IPS-15b (cell line): ENCODE measurements around the gene CAPN8.
"Not testable (repeated sequence)": the region's sequence is repeated elsewhere in the genome, so short reads cannot be mapped to it uniquely, and the experiment has no call there.

Source experiments
- H3K27me3 ChIP-seq: one replicate; pipeline ENCODE4 v1.6.1; 2013; ENCODE audit warnings: low read length; ENCODE audit not compliant: control insufficient read depth, insufficient read depth
- H3K36me3 ChIP-seq: one replicate; pipeline ENCODE4 v1.6.1; 2013; ENCODE audit warnings: low read length; ENCODE audit not compliant: control insufficient read depth, insufficient read depth
- H3K4me1 ChIP-seq: one replicate; pipeline ENCODE4 v1.6.1; 2013; ENCODE audit warnings: mild to moderate bottlenecking, low read length; ENCODE audit not compliant: control insufficient read depth, insufficient read depth
- H3K4me3 ChIP-seq: one replicate; pipeline ENCODE4 v1.5.1; 2013; ENCODE audit warnings: low read depth, low read length
- H3K9ac ChIP-seq: one replicate; pipeline ENCODE4 v1.6.1; 2013; ENCODE audit warnings: low read depth, mild to moderate bottlenecking, low read length
- H3K9me3 ChIP-seq: one replicate; pipeline ENCODE4 v1.6.1; 2013; ENCODE audit warnings: mild to moderate bottlenecking, low read length; ENCODE audit not compliant: control insufficient read depth, insufficient read depth

CAPN8 gene

DNA sequence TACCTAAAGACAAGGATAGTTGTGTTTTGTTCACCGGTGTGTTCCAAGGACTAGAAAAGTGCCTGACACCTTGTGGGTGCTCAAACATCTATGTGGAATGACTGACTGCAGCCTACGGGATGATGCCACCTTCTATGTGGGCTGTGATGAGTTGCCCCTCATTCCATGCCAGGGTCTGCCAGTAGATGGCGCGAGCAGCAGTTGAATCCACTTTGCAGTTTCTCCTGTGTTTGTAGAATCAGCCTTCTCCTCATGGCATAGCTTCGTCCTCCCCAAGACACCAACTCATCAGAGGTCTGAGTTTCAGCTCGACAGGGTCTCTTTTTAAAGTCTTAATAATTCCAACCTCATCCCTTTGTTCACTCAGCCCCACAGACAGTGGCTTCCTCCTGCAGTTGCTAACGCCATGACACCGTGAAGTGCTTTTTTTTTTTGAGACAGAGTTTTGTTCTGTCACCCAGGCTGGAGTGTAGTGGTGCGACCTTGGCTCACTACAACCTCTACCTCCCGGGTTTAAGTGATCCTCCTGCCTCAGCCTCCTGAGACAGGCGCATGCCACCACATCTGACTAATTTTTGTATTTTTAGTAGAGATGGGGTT is 133.7 kb downstream of the CAPN8 start:
- no peaks in the 10 kb centered on the region for H3K27me3 ChIP-seq
- H3K9me3 ChIP-seq = no peaks in the 10 kb centered on the region
- H3K4me3 ChIP-seq = no peak overlapping the region
- no peak overlapping the region for H3K9ac ChIP-seq
- H3K4me1 ChIP-seq = no peaks in the 10 kb centered on the region
- no peaks in the 10 kb centered on the region for H3K36me3 ChIP-seq

DNA sequence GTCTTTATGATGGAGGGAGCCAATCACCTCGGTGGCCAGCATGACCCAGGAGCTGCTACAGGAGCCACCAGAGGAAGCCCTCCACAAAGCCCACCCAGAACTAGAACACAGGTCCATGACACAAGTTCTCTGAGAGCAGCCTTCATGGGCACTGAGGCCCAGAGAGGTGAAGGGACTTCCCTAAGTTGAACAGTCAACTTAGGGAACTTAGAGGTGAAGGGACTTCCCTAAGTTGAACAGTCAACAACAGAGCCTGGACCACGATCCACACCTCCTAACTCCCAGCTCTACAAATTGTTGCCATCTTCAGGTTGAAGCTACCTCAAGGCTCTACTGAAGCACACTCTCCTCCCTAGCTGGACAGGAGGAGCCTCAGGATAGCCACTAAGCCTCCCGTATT is 139.5 kb downstream of the CAPN8 start:
- Histone ChIP-seq H3K27me3 (no peaks in the 10 kb centered on the region), H3K4me3 (no peak overlapping the region), H3K9me3 (no peaks in the 10 kb centered on the region), H3K36me3 (no peaks in the 10 kb centered on the region), H3K4me1 (no peaks in the 10 kb centered on the region), H3K9ac (no peak overlapping the region)

DNA sequence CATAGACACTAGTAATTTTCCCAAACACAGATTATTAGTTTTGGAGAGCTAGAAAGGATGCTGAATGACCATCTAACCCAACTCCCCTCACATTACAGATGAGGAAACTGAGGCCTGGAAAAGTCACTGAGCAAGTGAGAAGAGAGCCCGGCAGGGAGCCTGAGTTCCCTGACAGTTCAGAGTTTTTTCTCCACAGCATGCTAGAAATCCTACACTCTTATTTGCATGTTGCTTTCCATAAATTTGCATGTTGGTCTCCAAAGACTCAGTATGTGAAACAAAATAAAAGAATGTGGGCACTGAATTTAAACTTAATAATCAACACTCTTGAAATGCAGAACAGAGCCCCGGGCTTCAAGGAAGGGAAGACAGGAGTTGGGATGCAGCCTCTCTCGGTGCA is 140.0 kb downstream of the CAPN8 start:
- Histone ChIP-seq H3K9me3 (no peaks in the 10 kb centered on the region), H3K4me3 (no peak overlapping the region), H3K36me3 (no peaks in the 10 kb centered on the region), H3K4me1 (no peaks in the 10 kb centered on the region), H3K27me3 (no peaks in the 10 kb centered on the region), H3K9ac (no peak overlapping the region)

DNA sequence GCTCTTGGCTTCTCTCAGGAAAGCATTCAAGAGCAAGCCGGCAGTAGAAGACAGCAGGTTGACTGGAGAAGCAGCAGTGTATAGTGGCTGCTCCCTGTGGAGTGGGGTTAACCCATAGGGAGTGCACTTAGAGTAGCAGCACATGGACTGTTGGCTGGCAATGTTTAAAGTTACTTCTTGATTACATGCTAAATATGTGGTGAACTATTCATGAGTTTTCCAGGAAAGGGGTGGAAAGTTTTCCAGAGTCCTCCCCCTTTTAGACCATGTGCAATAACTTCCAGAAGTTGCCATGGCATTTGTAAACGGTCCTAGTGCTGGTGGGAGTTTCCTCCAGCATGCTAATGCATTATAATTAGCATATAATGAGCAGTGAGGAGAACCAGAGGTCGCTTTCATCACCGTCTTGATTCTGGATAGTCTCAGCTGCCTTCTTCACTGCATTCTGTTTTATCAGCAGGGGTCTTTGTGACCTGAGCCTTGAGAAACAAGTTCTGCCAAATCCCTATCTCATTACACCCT is 140.5 kb downstream of the CAPN8 start:
- no peak overlapping the region for H3K9ac ChIP-seq

DNA sequence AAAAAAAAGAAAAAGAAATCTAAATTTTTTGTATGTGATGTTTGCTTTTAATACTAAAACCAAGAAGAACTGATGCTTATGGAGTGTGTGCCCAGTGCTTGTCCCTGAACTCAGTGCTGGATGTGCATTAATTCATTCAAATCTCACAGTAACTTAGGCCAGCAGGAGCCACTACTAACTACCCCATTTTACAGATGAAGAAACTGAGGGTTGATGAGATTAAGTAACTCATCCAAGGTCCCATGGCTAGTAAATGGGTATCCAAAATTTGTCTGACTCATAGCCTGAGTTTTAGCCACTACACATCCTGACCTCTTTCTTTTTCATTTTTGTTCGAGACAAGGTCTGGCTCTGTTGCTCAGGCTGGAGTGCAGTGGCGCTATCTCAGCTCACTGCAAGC is 144.4 kb downstream of the CAPN8 start:
- Histone ChIP-seq H3K36me3 (no peaks in the 10 kb centered on the region), H3K4me1 (no peaks in the 10 kb centered on the region), H3K4me3 (no peak overlapping the region), H3K9ac (no peak overlapping the region), H3K27me3 (no peaks in the 10 kb centered on the region), H3K9me3 (no peaks in the 10 kb centered on the region)

More for the DNA sequence above, 140.5 kb downstream of the CAPN8 start:
- no peaks in the 10 kb centered on the region for H3K4me1 ChIP-seq
- H3K9me3 ChIP-seq = no peaks in the 10 kb centered on the region
- no peaks in the 10 kb centered on the region for H3K27me3 ChIP-seq
- H3K4me3 ChIP-seq = no peak overlapping the region
- no peaks in the 10 kb centered on the region for H3K36me3 ChIP-seq

DNA sequence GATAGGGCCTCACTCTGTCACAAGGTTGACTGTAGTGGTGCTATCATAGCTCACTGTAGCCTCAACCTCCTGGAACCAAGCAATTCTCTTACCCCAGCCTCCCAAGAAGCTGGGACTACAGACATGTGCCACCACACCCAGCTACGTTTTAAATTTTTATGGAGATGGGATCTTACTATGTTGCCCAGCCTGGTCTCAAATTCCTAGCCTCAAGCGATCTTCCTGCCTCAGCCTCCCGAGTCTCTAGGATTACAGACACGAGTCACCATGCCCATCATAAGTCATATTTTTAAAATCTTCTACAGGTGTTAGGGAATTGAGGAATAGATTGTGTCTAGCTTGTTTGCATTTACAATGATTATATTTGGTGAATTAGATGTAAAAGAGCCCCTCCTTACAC is 145.3 kb downstream of the CAPN8 start:
- no peak overlapping the region for H3K4me3 ChIP-seq
- H3K36me3 ChIP-seq = no peaks in the 10 kb centered on the region
- H3K27me3 ChIP-seq = no peaks in the 10 kb centered on the region
- H3K9ac ChIP-seq = no peak overlapping the region
- H3K4me1 ChIP-seq = no peaks in the 10 kb centered on the region
- H3K9me3 ChIP-seq = no peaks in the 10 kb centered on the region

DNA sequence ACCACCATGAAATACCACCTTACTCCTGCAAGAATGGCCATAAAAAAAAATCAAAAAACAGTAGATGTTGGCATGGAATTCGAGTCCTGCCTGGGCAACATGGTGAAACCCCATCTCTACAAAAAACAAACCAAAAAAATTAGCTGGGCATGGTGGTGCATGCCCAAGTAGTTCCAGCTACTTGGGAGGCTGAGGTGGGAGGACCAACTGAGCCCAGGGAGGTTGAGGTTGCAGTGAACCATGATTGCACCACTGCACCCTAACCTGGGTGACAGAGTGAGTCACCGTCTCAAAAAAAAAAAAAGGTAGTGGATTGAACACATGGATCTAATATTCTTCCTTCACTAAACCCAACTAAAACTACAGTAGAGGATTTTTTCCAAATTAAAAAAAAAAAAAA is 146.4 kb downstream of the CAPN8 start:
- Histone ChIP-seq H3K9me3 (no peaks in the 10 kb centered on the region), H3K4me1 (no peaks in the 10 kb centered on the region), H3K36me3 (no peaks in the 10 kb centered on the region), H3K27me3 (no peaks in the 10 kb centered on the region), H3K9ac (no peak overlapping the region), H3K4me3 (no peak overlapping the region)

DNA sequence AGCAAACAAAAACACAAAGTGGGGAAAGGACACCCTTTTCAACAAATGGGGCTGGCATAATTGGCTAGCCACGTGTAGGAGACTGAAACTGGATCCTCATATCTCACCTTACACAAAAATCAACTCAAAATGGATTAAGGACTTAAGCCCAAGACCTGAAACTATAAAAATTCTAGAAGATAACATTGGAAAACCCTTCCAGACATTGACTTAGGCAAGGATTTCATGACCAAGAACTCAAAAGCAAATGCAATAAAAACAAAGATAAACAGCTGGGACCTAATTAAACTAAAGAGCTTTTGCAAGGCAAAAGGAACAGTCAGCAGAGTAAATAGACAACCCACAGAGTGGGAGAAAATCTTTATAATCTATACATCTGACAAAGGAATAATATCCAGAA is 146.9 kb downstream of the CAPN8 start:
- H3K9ac ChIP-seq, H3K9me3 ChIP-seq, H3K4me3 ChIP-seq, H3K36me3 ChIP-seq, H3K4me1 ChIP-seq, H3K27me3 ChIP-seq: not testable (repeated sequence)

DNA sequence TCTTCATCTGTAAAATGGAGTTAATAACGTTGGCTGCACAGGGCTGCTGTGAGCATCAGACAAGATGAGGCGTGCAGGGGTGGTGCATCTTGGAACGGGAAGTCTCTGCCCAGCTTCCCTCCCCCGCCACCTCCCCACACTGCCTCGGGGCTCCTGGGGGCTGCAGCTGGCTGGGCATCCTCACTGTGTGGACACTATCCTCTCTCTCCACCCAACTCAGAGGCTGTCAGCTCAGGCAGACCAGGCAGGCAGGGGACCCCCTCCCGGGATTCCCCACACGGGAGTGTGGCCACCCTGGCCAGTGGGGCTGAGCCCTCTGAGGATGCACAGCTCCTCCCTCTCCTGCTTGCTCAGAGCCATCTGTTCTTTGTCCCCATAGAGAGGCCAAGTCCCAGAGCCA is 149.6 kb downstream of the CAPN8 start:
- H3K4me3 ChIP-seq = no peak overlapping the region
- no peaks in the 10 kb centered on the region for H3K9me3 ChIP-seq
- H3K36me3 ChIP-seq = no peaks in the 10 kb centered on the region
- H3K27me3 ChIP-seq = no peaks in the 10 kb centered on the region
- H3K4me1 ChIP-seq = no peaks in the 10 kb centered on the region
- no peak overlapping the region for H3K9ac ChIP-seq

DNA sequence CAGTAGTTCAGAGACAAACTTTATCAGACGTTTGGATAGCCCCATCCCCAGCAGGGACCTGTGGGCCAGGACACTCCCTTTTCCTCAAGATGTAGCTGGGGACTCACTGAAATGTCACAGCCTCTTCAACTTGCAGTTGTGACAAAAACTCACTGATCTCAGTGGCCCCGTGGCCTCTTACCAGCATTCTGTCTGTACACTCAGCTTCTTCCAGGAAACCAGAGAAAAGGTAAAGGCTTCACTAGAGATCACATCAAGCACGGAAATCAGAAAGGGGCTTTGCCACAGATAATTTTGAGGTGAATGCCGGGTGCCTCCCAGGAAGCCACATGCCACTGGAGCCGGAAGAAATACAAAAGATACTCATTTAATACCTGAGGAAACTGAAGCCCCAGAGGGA is 150.1 kb downstream of the CAPN8 start:
- Histone ChIP-seq H3K9me3 (no peaks in the 10 kb centered on the region), H3K27me3 (no peaks in the 10 kb centered on the region), H3K36me3 (no peaks in the 10 kb centered on the region), H3K9ac (no peak overlapping the region), H3K4me3 (no peak overlapping the region), H3K4me1 (no peaks in the 10 kb centered on the region)

DNA sequence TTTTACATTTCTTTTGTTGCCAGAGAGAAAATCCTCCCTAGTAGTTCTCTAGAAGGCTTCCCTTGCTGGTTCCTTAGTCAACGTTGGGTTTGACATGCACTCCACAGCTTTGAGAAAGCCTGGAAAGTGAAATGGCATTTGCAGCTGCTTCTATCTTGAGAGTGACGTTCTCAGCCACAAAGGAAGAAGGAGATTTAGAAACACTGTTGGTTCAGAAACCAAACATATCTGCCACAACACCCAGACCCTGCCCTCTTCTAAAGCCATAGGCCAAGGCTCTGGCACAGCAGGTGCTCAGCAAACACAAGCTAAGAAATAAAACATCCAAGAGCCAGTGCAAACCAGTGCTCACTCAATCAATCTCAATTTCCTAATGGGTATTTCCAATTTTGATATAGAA is 150.9 kb downstream of the CAPN8 start:
- Histone ChIP-seq H3K9ac (no peak overlapping the region), H3K9me3 (no peaks in the 10 kb centered on the region), H3K4me3 (no peak overlapping the region), H3K4me1 (no peaks in the 10 kb centered on the region), H3K36me3 (no peaks in the 10 kb centered on the region), H3K27me3 (no peaks in the 10 kb centered on the region)

DNA sequence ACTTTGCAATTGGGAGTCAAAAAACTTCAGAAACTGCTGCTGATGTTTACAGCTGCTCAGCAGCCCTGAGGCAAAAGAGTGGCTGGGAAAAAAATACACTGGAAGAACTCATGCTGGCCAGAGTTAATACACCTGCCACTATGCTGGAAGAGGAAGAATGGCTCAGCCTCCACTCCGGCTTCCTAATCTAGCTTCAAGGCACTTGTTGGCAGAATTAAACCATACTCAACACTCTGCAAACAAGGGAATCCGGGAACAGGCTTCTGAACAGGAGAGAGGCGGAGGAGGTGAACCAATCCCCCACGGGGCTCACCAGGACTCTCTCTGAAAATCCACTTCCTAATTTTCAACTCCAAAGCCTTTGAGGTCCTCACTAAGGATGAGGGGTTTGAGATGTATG is 152.2 kb downstream of the CAPN8 start:
- Histone ChIP-seq H3K4me3 (no peak overlapping the region), H3K36me3 (no peaks in the 10 kb centered on the region), H3K9ac (no peak overlapping the region), H3K9me3 (no peaks in the 10 kb centered on the region), H3K4me1 (no peaks in the 10 kb centered on the region), H3K27me3 (no peaks in the 10 kb centered on the region)
